Measurements from ENCODE around the gene NUP35. TPM values are rescaled to one million over a fixed set of nuclear protein-coding genes. Genes with fewer than 3 reads are reported as not detected.

The NUP35 gene
- total RNA-seq, 1 experiment from 2014 or later = 33.4 TPM

DNA sequence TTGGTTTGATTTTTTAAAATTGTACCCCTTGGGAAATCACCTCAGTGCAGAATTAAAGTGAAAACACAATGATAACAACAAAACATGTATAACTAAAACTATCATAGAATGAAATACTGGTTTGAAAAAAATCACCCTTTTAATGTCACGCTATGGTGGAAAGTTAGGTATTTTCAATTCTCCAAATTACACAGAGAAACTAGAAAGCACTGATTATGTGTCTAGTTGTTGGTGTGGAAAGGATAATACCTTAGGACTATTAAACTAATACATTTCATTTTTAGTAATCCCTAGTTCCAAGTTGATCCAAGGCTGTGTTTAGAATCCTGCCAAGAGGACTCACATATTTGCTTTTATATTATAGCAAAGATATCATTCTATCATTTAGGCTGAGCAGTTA lies 71.2 kb downstream of the NUP35 start:
- DNase-seq (ENCODE audit: low read depth, low spot score) (no peak), ATAC-seq (no peak)
- intact Hi-C loops (cut with micrococcal nuclease) = no loop called here
- no peaks in the 10 kb centered on the region for H4K20me1 ChIP-seq (ENCODE audit: insufficient read depth)
- H3K9me2 ChIP-seq (ENCODE audit: insufficient read depth) = no peaks in the 10 kb centered on the region
- no peaks in the 10 kb centered on the region for H3K27me3 ChIP-seq (ENCODE audit: insufficient read depth, low read length)
- no peak overlapping the region for H3K4me2 ChIP-seq (ENCODE audit: low read length)
- no peak for TF ChIP-seq FOSL1 (IDR thresholded peaks at IDR 0.05; ENCODE audit: low read depth)
- no peak for TF ChIP-seq ZBTB33 (IDR thresholded peaks at IDR 0.05; ENCODE audit: extremely low read depth, insufficient replicate concordance, low read length)
- no peak for TF ChIP-seq ZFX (IDR thresholded peaks at IDR 0.05)
- TF ChIP-seq ZNF274 (IDR thresholded peaks at IDR 0.05; ENCODE audit: low read depth, low read length) = no peak
- TF ChIP-seq, protein P1, sequence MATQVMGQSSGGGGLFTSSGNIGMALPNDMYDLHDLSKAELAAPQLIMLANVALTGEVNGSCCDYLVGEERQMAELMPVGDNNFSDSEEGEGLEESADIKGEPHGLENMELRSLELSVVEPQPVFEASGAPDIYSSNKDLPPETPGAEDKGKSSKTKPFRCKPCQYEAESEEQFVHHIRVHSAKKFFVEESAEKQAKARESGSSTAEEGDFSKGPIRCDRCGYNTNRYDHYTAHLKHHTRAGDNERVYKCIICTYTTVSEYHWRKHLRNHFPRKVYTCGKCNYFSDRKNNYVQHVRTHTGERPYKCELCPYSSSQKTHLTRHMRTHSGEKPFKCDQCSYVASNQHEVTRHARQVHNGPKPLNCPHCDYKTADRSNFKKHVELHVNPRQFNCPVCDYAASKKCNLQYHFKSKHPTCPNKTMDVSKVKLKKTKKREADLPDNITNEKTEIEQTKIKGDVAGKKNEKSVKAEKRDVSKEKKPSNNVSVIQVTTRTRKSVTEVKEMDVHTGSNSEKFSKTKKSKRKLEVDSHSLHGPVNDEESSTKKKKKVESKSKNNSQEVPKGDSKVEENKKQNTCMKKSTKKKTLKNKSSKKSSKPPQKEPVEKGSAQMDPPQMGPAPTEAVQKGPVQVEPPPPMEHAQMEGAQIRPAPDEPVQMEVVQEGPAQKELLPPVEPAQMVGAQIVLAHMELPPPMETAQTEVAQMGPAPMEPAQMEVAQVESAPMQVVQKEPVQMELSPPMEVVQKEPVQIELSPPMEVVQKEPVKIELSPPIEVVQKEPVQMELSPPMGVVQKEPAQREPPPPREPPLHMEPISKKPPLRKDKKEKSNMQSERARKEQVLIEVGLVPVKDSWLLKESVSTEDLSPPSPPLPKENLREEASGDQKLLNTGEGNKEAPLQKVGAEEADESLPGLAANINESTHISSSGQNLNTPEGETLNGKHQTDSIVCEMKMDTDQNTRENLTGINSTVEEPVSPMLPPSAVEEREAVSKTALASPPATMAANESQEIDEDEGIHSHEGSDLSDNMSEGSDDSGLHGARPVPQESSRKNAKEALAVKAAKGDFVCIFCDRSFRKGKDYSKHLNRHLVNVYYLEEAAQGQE (IDR thresholded peaks at IDR 0.05; ENCODE audit: low read depth) = no peak
- TF ChIP-seq SIN3A (IDR thresholded peaks at IDR 0.05; ENCODE audit: low read depth) = no peak
- TF ChIP-seq CBX3 (IDR thresholded peaks at IDR 0.05; ENCODE audit: low read depth) = no peak
- no peak for TF ChIP-seq RAD21 (IDR thresholded peaks at IDR 0.05; ENCODE audit: low read depth)
- no peak for TF ChIP-seq YY1 (IDR thresholded peaks at IDR 0.05; ENCODE audit: extremely low read depth, insufficient replicate concordance, low read depth, low read length)
- no peak for TF ChIP-seq EZH2 (IDR thresholded peaks at IDR 0.05)
- TF ChIP-seq, protein P2, sequence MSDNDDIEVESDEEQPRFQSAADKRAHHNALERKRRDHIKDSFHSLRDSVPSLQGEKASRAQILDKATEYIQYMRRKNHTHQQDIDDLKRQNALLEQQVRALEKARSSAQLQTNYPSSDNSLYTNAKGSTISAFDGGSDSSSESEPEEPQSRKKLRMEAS (IDR thresholded peaks at IDR 0.05) = no peak
- no peak for TF ChIP-seq JUND (IDR thresholded peaks at IDR 0.05)
- TF ChIP-seq CEBPB (IDR thresholded peaks at IDR 0.05; ENCODE audit: low read depth) = no peak
- TF ChIP-seq ATF3 (IDR thresholded peaks at IDR 0.05) = no peak
- TF ChIP-seq SP1 (IDR thresholded peaks at IDR 0.05; ENCODE audit: low read depth) = no peak
- no peak for TF ChIP-seq SRF (IDR thresholded peaks at IDR 0.05; ENCODE audit: low read depth)
- TF ChIP-seq EGR1 (IDR thresholded peaks at IDR 0.05; ENCODE audit: low read depth) = no peak
- TF ChIP-seq, protein P3, sequence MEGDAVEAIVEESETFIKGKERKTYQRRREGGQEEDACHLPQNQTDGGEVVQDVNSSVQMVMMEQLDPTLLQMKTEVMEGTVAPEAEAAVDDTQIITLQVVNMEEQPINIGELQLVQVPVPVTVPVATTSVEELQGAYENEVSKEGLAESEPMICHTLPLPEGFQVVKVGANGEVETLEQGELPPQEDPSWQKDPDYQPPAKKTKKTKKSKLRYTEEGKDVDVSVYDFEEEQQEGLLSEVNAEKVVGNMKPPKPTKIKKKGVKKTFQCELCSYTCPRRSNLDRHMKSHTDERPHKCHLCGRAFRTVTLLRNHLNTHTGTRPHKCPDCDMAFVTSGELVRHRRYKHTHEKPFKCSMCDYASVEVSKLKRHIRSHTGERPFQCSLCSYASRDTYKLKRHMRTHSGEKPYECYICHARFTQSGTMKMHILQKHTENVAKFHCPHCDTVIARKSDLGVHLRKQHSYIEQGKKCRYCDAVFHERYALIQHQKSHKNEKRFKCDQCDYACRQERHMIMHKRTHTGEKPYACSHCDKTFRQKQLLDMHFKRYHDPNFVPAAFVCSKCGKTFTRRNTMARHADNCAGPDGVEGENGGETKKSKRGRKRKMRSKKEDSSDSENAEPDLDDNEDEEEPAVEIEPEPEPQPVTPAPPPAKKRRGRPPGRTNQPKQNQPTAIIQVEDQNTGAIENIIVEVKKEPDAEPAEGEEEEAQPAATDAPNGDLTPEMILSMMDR (IDR thresholded peaks at IDR 0.05 in 2 of 3, conservative IDR thresholded peaks at IDR 0.05 in 1 of 3; ENCODE audit: borderline replicate concordance in 1 of 3, insufficient read depth in 1 of 3, low read depth in 2 of 3, low read length in 2 of 3) = no peak
- CTCF ChIA-PET = no interaction called here
- no peak overlapping the region for H2AFZ ChIP-seq (ENCODE audit: low read depth, low read length, poor library complexity, severe bottlenecking)
- no TSS peak for BruUV-seq (replicated peaks)
- H3K9me3 ChIP-seq (ENCODE audit: control insufficient read depth in 1 of 2, insufficient read depth in 1 of 2, low read depth in 1 of 2, low read length in 2 of 2) = no peaks in the 10 kb centered on the region
- no peak overlapping the region for H3K4me3 ChIP-seq (replicated peaks in 1 of 2; ENCODE audit: low read depth in 1 of 2, low read length in 2 of 2)
- H3K4me1 ChIP-seq (ENCODE audit: control insufficient read depth in 1 of 2, insufficient read depth in 2 of 2, low read length in 2 of 2) = no peaks in the 10 kb centered on the region
- POLR2A ChIA-PET = no interaction called here
- no peaks in the 10 kb centered on the region for H3K79me2 ChIP-seq (ENCODE audit: insufficient read depth, low read length)
- RAD21 ChIA-PET (ENCODE audit: low non-redundant PET in 1 of 2, low total read pairs in 2 of 2, uncharacterized antibody in 2 of 2, unreplicated experiment in 2 of 2) = no interaction called here
- no peak overlapping the region for H3K27ac ChIP-seq (ENCODE audit: low read depth, low read length)
- peaks cover 2 to 10% of the 10 kb centered on the region in 2 experiments; a peak in 2 of 4 replicates for H3K36me3 ChIP-seq (ENCODE audit: control insufficient read depth in 1 of 2, insufficient read depth in 2 of 2, low read length in 2 of 2)
- H3K9ac ChIP-seq (ENCODE audit: low read length) = no peak overlapping the region
